Stimulated activated CD8-positive, alpha-beta memory T cell treated with anti-CD3 and anti-CD28 coated beads, Interleukin-7, amount 100 ng/mL, for 4 hours (primary cell): ENCODE results near the gene ANKRD33.
"Not testable (repeated sequence)": the region's sequence is repeated elsewhere in the genome, so short reads cannot be mapped to it uniquely, and the experiment has no call there.

Source experiments
- DNase-seq, 2 donors: peaks; one replicate each; pipeline ENCODE4 v3.0.0-alpha.2; 2020; ENCODE audit warnings: low read depth in 2 of 2

Gene ANKRD33

GRCh38 chr12:51883295-51883694 is 4.6 kb upstream of the ANKRD33 start:
- DNase-seq, result no peak

- no peak for DNase-seq
Observed at GRCh38 chr12:51883998-51884675, 3.8 kb upstream of the ANKRD33 start.

- no peak for DNase-seq
Observed at GRCh38 chr12:51884676-51885229, 3.1 kb upstream of the ANKRD33 start.

- not testable (repeated sequence) for DNase-seq
Observed at GRCh38 chr12:51885294-51886020, 2.4 kb upstream of the ANKRD33 start.

GRCh38 chr12:51886021-51886710 is 1.7 kb upstream of the ANKRD33 start:
- DNase-seq, result peak; percentile 15 to 31

- DNase-seq, result no peak
Observed at GRCh38 chr12:51888316-51889215, 663 bp downstream of the ANKRD33 start.

- DNase-seq, result no peak
Observed at GRCh38 chr12:51889216-51890132, 1.6 kb downstream of the ANKRD33 start.

- no peak for DNase-seq
Observed at GRCh38 chr12:51890133-51890464, 2.2 kb downstream of the ANKRD33 start.

GRCh38 chr12:51890511-51891171 is 2.7 kb downstream of the ANKRD33 start:
- no peak for DNase-seq

- no peak for DNase-seq
Observed at GRCh38 chr12:51891843-51892242, 3.9 kb downstream of the ANKRD33 start.

GRCh38 chr12:51893786-51894185 is 5.9 kb downstream of the ANKRD33 start:
- no peak for DNase-seq

GRCh38 chr12:51895378-51896135 is 7.7 kb downstream of the ANKRD33 start:
- DNase-seq, result no peak

GRCh38 chr12:51896236-51896635 is 8.3 kb downstream of the ANKRD33 start:
- DNase-seq, result no peak

- no peak for DNase-seq
Observed at GRCh38 chr12:51897181-51897580, 9.3 kb downstream of the ANKRD33 start.

- no peak for DNase-seq
Observed at GRCh38 chr12:51898506-51898905, 10.6 kb downstream of the ANKRD33 start.

GRCh38 chr12:51898937-51899336 is 11.0 kb downstream of the ANKRD33 start:
- DNase-seq, result no peak

- DNase-seq, result no peak
Observed at GRCh38 chr12:51900323-51900889, 12.5 kb downstream of the ANKRD33 start.

- no peak for DNase-seq
Observed at GRCh38 chr12:51901121-51901817, 13.4 kb downstream of the ANKRD33 start.
